A172 (cell line): ENCODE results near the gene AGAP1. TPM values are rescaled to one million over a fixed set of nuclear protein-coding genes. Genes with fewer than 3 reads are reported as not detected.
A peak's percentile ranks its signal among the peaks of the same experiment; 100 is the strongest.
"Not testable (repeated sequence)": the region's sequence is repeated elsewhere in the genome, so short reads cannot be mapped to it uniquely, and the experiment has no call there.

Experiments
- DNase-seq: peaks from one replicate; pipeline ENCODE4 v3.0.0-alpha.2; 2015; ENCODE audit warnings: low spot score
- total RNA-seq: library from RNA; depleted of rRNA; stranded (reverse); fragments of >200 nt; shearing (Covaris generic); gene quantifications from 2 replicates; pipeline ENCODE4 v1.2.3, GENCODE V29; 2014

The AGAP1 gene
- total RNA-seq, 1 experiment from 2014 or later = 13.9 TPM

GRCh38 chr2:236055471-236055870, 561.6 kb downstream of the AGAP1 start:
- no peak for DNase-seq

GRCh38 chr2:236056141-236056540, 562.3 kb downstream of the AGAP1 start:
- DNase-seq = no peak

GRCh38 chr2:236057375-236057774, 563.5 kb downstream of the AGAP1 start:
- DNase-seq = no peak

- no peak for DNase-seq
These were observed 567.7 kb downstream of the AGAP1 start for GRCh38 chr2:236061497-236061896.

- no peak for DNase-seq
These were observed 568.1 kb downstream of the AGAP1 start for GRCh38 chr2:236061899-236062298.

- not testable (repeated sequence) for DNase-seq
These were observed 569.0 kb downstream of the AGAP1 start for GRCh38 chr2:236062806-236063205.

- no peak for DNase-seq
These were observed 570.2 kb downstream of the AGAP1 start for GRCh38 chr2:236063994-236064393.

GRCh38 chr2:236065314-236066160, 571.7 kb downstream of the AGAP1 start:
- no peak for DNase-seq

GRCh38 chr2:236070236-236070635, 576.4 kb downstream of the AGAP1 start:
- no peak for DNase-seq

- DNase-seq = no peak
These were observed 579.4 kb downstream of the AGAP1 start for GRCh38 chr2:236073246-236073645.

GRCh38 chr2:236073867-236074655, 580.2 kb downstream of the AGAP1 start:
- DNase-seq = no peak

- DNase-seq = no peak
These were observed 582.0 kb downstream of the AGAP1 start for GRCh38 chr2:236075802-236076201.

- DNase-seq = peak; percentile 97
These were observed 584.7 kb downstream of the AGAP1 start for GRCh38 chr2:236078297-236079255.

GRCh38 chr2:236080412-236080811, 586.6 kb downstream of the AGAP1 start:
- no peak for DNase-seq

- peak; percentile 6 for DNase-seq
These were observed 587.3 kb downstream of the AGAP1 start for GRCh38 chr2:236081171-236081570.

- no peak for DNase-seq
These were observed 588.2 kb downstream of the AGAP1 start for GRCh38 chr2:236082061-236082460.

GRCh38 chr2:236083934-236084333, 590.1 kb downstream of the AGAP1 start:
- no peak for DNase-seq

- no peak for DNase-seq
These were observed 591.4 kb downstream of the AGAP1 start for GRCh38 chr2:236085211-236085610.

GRCh38 chr2:236085647-236086046, 591.8 kb downstream of the AGAP1 start:
- DNase-seq = no peak

- no peak for DNase-seq
These were observed 592.6 kb downstream of the AGAP1 start for GRCh38 chr2:236086403-236086970.

- DNase-seq = no peak
These were observed 593.2 kb downstream of the AGAP1 start for GRCh38 chr2:236086971-236087465.
